GM18498 (cell line): ENCODE results near the gene SCN4B.
"Not testable (repeated sequence)": the region's sequence is repeated elsewhere in the genome, so short reads cannot be mapped to it uniquely, and the experiment has no call there.

Experiments used
- ATAC-seq: cut with Tn5 transposase; IDR thresholded peaks from one replicate; pipeline ENCODE4 v1.9.1; 2021; ENCODE audit warnings: mild to moderate bottlenecking, moderate library complexity; ENCODE audit not compliant: unreplicated experiment

The SCN4B gene, protein sequence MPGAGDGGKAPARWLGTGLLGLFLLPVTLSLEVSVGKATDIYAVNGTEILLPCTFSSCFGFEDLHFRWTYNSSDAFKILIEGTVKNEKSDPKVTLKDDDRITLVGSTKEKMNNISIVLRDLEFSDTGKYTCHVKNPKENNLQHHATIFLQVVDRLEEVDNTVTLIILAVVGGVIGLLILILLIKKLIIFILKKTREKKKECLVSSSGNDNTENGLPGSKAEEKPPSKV

DNA sequence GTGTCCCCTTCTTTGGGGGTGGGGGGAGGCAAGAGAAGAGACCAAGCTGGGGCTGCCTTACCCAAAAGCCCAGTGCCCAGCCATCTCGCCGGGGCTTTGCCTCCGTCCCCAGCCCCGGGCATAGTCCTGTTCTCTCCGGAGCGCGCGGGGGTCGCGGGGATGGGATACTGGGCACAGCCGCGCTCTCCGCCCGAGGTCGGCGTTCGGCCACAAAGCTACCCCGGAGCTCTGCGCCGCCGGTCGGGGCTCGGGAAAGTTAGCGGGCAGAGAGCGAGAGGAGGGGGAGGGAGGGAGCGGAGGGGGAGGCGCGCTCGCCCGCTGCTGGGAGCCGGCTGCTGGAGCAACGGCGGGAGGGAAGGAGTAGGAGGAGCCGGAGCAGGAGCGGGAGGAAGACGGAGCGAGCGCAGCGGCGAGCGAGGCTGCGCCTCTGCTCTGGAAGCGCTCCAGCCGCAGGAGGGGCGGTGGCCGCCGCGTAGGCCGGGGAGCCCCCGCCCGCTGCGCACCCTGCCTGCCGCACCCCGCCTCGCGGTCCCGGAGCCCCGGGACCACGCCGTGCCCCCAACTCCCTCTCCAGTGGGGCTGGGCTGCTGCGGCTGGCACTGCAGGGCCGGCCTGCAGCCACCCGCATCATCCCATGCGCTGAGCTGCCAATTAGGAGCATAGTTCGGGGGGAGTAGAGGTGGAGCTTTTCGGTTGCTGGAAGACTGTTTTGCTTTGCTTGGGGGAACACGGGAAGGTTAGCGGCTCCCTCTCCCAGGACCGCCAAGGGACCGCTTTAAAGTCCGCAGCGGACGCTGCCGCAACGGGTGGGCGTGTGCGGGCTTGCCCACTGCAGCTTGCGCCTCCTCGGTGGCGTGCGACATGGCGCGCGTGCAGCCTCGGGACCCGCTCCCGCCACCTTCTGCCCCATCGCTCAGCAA lies at the start of gene SCN4B:
Gene SCN4B (minus strand): TSS at position 272 of the 920 bp plus-strand sequence. CDS start 150 bp downstream, at position 122.
- no peak for ATAC-seq

DNA sequence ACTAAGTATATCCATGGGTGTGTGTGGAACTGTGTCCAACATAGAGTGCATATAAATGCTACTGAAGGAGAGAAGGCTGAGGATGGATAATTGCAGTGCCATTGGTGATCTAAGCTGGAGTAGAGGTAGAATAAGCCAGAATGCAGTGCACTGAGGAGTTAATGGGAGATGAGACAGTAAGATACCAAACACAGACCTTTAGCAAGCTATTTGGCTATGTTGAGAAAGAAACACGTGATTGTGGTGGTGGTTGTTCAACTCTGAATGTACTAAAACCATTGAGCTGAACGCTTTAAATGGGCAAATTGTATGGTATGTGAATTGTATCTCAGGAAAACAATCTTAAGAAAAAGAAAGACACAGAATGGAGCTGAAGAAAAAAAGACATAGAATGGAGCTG lies 49.3 kb upstream of the SCN4B start:
- ATAC-seq: no peak

DNA sequence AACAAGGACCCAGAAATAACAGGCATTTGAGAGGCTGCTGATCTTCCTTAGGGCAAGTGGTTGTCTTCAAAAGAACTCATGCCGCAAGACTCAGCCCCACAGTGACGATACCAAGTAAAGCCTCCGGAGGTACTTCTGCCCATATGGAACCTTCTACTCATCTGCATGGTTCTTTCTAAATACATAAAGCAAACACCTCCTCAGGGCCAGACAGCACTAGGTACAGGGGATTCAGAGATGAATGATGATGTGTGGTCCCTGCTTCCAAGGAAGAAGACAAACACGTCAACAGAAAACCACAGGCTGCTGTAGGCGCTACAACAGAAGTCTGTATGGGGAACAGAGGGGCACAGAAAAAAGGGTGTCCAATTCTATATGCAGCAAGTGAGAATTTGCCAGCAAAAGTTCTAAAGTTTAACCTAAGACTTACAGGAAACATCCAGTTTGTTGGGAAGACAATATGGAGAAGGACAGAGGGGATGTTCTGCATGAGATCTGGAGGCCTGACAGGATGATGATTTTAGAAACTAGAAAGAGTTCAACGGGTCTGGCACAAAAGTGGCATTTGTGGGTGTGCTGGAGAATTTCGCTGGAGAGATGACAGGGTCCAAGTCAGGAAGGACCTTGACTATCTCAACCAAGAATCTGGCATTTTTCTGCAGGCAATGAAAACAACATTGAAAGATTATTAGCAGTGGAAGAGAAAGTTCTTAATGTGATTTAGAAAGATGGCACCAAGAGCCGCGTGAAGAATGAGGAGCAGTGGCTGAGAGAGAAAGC lies 48.5 kb upstream of the SCN4B start:
- no peak for ATAC-seq

DNA sequence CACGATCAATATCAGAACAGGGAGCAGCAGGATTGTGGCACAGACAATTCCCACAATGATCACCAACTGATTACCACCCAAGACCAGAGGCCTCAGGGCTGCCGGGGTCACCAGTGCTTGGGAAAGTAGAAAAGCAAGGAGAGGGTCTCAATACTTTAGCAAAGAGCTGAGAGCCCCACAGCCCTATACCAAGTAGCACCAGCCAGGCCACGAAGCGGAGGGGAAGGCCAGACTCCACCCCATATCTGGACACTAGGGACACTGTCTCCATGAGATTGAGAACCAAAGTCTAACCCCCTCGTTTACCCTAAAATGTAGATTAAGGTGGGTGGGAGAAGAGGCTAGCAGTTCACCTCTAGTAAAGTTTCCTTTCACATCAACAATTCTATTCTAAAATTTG lies 47.9 kb upstream of the SCN4B start:
- no peak for ATAC-seq

DNA sequence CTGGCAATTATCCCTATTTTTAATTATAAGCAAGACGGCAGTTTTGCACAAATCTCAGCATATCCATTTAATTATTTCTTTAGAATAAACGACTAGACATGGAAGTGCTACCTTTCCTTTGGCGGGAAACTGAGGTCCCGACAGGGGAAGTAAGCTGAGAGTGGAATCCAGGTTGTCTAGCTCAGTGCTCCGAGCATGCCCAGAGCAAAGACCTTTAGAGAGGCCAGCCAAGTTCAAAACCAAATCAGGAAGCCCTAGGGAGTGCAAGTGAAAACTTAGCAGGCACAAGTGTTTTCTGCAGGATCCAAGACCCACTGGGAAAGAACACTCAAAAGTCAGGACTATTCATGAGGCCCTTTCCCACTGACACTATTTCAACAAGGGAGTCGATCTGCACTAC lies 46.5 kb upstream of the SCN4B start:
- no peak for ATAC-seq

DNA sequence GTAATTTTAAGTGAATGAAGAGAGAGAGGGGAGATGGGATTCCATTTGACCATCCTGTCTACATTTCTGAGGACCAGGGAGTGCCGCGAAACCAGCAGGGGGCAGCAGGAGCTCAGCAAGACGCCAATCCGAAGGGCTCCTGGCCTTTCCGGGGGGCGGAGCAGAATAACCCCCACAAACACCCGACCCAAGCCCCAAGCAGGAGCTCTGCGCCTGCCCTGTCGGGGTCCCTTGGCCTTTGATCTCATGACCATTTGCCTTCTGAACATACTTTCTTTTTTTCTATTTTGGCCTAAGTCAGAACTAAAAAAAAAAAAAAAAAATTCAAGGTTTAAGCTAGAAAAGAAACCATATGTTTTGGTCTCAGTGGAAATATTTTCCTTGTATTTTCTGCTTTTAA lies 45.7 kb upstream of the SCN4B start:
- no peak for ATAC-seq

DNA sequence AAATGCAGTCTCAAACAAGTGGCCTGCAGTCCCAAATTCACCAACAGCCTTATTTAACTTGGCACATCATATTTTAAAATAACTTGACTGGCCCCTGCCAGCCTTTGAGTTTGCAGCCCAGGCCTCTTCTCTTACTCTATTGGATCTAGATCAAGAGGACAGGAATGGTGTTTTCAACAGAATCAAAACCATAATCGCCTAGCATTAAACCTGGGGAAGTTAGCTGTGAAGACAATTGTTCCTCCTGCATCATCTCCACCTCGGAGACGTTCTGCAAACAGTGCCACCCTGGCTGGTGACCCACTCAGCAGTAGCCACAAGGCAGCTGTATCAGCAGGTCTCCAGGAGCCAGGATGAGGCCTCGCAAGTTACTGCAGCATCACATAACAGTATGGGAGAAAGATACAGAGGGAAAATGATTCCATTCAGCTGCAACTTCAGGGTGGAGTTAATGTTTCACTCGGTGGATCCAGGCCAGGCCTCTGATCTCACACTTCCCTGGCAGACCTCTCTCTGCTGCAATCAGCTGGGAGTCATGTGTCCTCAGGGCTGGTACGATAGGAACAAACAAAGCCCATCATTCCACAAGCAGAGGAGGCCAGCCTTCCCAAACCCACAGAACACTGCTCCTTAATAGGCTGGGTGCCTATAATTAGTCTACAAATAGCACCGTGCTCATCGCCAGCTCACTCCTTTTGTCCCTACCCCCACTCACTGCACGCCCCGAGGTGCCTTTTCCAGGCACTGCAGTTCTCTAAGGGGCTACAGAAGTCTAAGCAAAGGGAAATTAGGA lies 42.4 kb upstream of the SCN4B start:
- ATAC-seq: no peak

DNA sequence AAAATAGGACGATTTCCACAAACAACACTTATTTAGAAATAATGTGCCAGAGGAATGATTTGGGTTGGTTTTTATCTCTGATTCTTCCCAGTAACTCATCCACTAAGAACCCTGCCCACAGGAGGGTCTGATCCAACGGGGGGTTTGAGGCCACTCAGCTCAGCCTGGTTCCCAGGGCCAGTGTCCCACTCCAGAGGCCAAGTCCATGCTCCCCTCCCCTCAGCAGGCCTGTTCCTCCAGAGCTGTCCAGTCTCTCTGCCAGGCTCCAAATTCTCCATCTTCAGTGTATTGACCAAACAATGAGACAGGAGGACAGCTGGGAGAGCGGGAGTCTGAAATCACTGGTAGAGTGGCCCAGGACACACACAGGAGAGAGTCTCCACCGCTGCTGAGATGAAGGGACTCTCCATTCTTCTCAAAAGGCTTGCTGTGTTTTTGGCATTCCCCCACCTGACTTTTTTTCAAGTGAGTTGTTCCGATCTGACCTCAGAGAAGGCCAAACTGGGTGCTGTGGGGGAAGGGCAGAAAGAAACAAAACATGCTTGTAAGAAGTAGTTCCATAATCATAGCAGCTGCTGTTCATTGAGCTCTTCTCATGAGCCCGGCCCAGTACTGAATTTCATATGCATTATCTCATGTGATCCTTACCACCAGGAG lies 41.4 kb upstream of the SCN4B start:
- ATAC-seq: no peak

DNA sequence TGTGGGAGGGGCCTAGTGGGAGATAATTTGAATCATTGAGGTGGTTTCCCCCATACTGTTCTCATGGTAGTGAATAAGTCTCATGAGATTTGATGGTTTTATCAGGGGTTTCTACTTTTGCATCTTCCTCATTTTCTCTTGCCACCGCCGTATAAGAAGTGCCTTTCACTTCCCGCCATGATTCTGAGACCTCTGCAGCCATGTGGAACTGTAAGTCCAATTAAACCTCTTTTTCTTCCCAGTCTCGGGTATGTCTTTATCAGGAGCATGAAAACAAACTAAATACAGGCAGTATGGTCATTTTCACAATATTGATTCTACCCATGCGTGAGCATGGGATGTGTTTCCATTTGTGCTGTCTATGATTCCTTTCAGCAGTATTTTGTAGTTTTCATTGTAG lies 40.2 kb upstream of the SCN4B start:
- not testable (repeated sequence) for ATAC-seq

DNA sequence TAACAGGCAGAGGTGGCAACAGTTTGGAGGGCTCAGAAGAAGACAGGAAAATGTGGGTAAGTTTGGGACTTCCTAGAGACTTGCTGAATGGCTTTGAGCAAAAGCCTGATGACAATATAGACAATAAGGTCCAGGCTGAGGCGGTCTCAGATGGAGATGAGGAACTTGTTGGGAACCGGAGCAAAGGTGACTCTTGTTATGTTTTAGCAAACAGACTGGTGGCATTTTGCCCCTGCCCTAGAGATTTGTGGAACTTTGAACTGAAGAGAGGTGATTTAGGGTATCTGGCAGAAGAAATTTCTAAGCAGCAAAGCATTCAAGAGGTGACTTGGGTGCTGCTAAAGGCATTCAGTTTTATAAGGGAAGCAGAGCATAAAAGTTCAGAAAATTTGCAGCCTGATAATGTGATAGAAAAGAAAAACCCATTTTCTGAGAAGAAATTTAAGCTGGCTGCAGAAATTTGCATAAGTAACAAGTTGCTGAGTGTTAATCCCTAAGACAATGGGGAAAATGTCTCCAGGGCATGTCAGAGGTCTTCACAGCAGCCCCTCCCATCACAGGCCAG lies 38.4 kb upstream of the SCN4B start:
- not testable (repeated sequence) for ATAC-seq

DNA sequence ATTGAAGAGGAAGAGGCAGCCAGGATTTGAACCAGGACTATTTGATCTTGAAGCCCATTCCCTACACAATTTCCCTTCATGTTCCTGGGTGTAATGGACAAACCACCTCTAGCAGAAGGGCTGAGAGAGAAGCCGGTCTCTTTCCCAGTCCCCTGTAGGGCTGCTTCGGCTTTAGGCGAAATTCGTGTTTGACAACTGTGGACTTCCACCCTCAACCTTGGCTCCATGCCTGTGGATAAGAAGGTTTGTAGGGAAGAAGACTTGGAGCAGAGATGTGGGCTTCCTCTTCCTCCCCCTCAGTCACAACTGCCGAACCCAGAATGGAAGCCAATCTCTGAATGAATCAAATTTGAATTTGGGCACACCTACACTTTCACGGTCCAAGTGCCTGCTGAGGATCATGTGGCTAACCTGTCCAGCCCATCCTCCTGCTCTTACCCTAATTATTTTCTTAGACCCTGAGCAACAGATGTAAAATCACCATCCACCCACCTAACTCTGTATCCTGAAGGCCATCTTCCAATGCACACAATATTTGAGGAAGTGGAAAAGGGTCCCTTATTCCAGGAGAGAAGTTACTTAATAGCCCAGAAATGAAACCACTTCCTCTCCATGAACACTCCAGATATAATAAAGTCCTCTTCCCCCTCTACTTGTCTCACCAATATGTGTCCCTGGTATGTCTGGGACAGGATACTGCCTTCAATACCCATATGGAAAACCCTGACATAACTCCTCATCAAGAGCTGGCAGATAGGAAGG lies 33.9 kb upstream of the SCN4B start:
- no peak for ATAC-seq

DNA sequence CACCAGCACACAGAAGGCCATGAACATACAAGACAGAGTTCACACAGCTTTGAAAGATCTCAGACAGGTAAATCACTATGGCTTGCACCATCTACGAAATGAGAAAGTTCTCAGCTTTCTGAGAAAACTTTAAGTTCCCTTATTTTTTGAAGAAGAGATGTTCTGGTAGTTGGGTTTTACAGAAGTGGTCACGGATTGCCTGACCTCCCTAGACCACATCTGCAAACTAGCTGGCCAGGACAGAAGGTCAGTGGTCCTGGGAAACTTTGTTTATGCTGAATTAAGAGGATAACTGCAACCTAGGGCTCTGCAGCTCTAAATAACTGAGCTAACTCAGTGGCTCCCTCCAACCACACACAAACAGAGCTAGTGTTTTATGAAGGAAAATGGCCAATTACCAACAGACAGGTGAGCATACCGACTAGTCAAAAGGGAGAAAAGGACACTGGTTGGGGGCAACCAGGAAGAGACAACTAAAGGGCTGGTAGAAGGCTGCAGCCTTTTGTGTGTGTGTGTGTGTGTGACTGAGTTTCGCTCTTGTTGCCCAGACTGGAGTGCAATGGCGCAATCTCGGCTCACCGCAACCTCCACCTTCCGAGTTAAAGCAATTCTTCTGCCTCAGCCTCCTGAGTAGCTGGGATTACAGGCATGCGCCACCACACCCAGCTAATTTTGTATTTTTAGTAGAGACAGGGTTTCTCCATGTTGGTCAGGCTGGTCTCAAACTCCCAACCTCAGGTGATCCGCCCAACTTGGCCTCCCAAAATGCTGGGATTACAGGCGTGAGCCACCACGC lies 32.4 kb upstream of the SCN4B start:
- ATAC-seq: no peak

DNA sequence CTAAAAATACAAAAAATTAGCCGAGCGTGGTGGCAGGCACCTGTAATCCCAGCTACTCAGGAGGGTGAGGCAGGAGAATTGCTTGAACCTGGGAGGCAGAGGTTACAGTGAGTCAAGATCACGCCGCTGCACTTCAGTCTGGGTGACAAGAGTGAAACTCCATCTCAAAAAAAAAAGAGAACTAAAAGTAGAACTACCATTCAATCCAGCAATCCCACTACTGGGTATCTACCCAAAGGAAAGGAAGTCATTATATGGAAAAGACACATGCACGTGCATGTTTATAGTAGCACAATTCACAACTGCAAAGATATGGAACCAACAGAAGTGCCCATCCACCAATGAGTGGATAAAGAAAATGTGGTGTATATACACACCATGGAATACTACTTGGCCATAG lies 31.1 kb upstream of the SCN4B start:
- not testable (repeated sequence) for ATAC-seq

DNA sequence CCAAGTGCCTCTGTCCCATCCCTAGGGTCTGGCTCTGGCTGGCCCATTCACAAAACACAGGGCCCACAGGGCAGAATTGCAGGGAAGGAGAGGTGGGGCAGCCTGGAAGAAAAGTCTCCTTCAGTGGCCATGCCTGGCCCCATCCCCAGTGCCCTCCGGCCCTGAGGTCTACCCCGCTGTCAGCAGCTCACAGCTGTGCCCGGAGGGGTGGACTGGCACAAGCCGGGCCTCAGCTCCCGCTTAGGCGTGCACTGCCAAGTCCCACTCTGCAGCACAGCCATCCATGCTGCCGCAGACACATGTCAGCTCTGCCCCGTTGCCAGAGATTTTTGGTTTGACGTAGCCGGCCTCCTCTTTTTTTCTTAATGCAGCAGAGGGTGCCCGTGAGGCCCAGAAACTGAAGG lies 27.7 kb upstream of the SCN4B start:
- ATAC-seq: no peak

DNA sequence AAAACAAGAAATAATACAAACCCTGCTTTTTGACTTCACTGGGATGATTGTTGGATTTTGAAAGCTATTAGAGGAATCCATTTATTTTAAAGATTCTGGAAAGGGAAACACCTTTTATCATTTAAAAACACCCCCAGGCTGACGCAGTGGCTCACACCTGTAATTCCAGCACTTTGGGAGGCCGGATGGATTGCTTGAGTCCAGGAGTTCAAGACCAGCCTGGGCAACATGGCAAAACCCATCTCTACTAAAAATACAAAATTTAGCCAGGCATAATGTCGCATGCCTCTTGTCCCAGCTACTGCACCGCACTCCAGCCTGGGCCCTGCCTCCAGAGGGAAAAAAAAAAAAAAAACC lies 24.1 kb upstream of the SCN4B start:
- no peak for ATAC-seq

DNA sequence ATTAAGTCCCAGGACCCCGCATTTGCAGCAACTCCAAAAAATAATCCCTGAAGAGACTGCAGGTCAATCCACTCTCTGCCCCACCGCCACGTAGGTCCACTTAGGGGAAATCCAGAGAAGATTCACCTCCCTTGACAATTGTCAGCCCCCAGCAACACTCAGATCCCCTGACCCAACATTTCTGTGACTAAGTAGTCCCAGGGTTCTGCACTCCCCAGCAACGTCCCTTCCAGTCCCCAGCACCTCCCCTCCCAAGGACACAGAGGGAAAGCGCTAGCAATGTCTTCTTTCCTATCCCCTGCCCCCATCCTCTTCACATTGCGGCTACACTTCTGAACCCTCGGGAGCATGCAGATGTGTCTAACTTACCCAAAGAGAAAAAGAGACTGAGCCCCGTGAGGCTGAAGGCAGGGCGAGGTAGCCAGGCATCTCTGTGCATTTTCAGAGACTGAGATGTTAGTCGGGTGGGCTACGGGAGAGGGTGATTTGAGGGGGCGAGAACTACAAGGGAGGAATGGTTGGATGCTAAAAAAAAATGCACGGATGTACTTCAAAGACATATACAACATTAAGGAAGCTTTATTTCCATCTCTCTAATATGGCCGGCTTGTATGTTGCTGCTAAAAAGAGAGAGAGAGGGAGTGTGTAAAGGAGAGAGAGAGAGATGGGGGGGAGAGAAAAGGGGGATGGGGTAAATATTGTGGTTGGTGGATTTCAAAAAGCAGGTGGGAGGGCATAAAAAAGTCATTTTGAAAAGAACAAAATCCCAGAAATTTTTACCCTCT lies 23.6 kb upstream of the SCN4B start, which contains the start of gene SCN2B:
Gene SCN2B (minus strand): TSS at position 647 of the 785 bp plus-strand sequence. CDS start 208 bp downstream, at position 439.
- no peak for ATAC-seq
